ENCODE measurements around the gene DYNLRB1.

The DYNLRB1 gene

GRCh38 chr20:34566978-34567891 lies 51.0 kb downstream of the DYNLRB1 start:
- H3K4me3 ChIP-seq (ENCODE audit: low read depth, low read length): no peak overlapping the region
- TF ChIP-seq, protein P1, sequence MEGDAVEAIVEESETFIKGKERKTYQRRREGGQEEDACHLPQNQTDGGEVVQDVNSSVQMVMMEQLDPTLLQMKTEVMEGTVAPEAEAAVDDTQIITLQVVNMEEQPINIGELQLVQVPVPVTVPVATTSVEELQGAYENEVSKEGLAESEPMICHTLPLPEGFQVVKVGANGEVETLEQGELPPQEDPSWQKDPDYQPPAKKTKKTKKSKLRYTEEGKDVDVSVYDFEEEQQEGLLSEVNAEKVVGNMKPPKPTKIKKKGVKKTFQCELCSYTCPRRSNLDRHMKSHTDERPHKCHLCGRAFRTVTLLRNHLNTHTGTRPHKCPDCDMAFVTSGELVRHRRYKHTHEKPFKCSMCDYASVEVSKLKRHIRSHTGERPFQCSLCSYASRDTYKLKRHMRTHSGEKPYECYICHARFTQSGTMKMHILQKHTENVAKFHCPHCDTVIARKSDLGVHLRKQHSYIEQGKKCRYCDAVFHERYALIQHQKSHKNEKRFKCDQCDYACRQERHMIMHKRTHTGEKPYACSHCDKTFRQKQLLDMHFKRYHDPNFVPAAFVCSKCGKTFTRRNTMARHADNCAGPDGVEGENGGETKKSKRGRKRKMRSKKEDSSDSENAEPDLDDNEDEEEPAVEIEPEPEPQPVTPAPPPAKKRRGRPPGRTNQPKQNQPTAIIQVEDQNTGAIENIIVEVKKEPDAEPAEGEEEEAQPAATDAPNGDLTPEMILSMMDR (IDR thresholded peaks at IDR 0.05; ENCODE audit: borderline replicate concordance, insufficient read depth, low read depth, low read length): no peak

DNA sequence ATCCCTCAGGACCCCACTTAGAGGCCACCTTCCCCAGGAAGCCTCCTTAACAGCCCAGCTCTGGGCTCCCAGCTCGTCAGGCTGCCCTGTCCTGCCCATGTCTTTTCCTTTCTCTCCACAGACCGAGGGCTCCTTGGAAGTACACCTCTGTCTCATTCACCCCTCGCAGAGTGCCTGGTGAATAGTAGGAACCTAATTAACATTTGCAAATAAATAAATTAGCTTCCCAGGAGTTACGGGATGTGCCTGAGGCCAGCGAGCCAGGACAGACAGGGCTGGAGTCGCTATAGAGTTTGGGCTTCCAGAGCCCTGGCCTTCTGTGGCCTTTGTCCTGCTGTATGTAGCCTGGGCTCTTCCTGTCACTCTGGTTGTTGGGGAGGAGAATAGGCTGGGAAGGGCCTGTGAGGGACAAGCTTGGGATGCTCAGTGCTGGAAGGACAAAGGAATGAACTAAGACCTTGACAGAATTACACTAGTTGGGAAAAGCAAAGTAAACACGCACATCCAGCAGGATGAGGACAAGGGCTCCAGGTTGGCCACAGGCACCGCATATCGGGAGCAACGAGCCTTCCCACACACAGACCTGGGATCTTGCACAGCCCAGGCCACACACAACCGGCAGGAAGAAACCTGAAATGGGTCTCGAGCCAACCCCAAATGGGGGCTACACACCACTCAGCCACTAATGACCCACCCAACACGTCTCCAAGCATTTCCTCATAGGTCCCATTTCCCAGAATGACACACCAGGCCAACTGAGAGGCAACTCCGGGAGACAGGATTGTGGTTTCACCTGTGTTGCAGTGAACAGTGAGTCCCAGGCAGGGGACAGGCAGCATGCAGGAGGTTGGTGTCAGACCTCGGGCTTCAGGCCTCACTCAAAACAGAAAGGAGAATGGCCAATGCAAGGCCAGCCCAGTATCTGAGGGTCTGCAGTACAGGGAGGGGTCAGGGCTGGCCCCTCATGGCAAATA lies 52.0 kb downstream of the DYNLRB1 start:
- TF ChIP-seq, protein P1 (IDR thresholded peaks at IDR 0.05; ENCODE audit: borderline replicate concordance, insufficient read depth, low read depth, low read length): no peak
- H3K4me3 ChIP-seq (ENCODE audit: low read depth, low read length): no peak overlapping the region

GRCh38 chr20:34569598-34569997 lies 53.4 kb downstream of the DYNLRB1 start:
- TF ChIP-seq, protein P1 (IDR thresholded peaks at IDR 0.05; ENCODE audit: borderline replicate concordance, insufficient read depth, low read depth, low read length): no peak
- no peak overlapping the region for H3K4me3 ChIP-seq (ENCODE audit: low read depth, low read length)

- H3K4me3 ChIP-seq (ENCODE audit: low read depth, low read length): no peak overlapping the region
- TF ChIP-seq, protein P1 (IDR thresholded peaks at IDR 0.05; ENCODE audit: borderline replicate concordance, insufficient read depth, low read depth, low read length): no peak
These were observed 54.7 kb downstream of the DYNLRB1 start for GRCh38 chr20:34570859-34571306.

- TF ChIP-seq, protein P1 (IDR thresholded peaks at IDR 0.05; ENCODE audit: borderline replicate concordance, insufficient read depth, low read depth, low read length): no peak
- H3K4me3 ChIP-seq (ENCODE audit: low read depth, low read length): no peak overlapping the region
These were observed 55.5 kb downstream of the DYNLRB1 start for GRCh38 chr20:34571753-34572152.

- TF ChIP-seq, protein P1 (IDR thresholded peaks at IDR 0.05; ENCODE audit: borderline replicate concordance, insufficient read depth, low read depth, low read length): no peak
- H3K4me3 ChIP-seq (ENCODE audit: low read depth, low read length): no peak overlapping the region
These were observed 57.5 kb downstream of the DYNLRB1 start for GRCh38 chr20:34573541-34574300.
